ENCODE measurements around the gene FRMD4B.

The FRMD4B gene

DNA sequence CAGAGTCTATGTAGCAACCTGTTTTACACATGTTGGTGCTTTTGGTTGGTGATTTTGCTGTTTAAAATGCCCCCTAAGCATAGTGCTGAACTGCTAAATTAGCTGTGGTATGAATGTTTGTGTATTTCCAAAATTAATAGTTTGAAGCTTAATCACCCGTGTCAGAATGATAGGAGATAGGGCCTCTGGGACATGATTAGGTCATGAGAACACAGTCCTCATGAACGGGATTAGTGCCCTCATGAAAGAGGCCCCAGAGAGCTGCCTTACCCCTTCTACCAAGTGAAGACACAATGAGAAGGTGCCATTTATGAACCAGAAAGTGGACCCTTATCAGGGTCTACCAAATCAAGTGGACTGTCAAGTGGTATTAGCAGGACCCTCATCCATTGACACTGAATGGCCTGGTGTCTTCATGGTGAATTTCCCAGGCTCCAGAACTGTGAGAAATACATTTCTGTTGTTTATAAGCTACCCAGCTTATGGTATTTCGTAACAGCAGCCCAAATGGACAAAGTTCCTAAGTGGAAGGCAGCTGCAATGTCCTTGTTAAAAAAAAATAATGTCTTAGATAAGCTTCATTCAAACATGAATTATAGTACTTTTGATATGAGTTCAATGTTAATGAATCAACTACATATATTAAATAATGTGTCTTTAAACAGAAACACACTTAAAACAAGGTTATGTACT is 37.7 kb upstream of the FRMD4B start:
- H3K27ac ChIP-seq = no peak overlapping the region

DNA sequence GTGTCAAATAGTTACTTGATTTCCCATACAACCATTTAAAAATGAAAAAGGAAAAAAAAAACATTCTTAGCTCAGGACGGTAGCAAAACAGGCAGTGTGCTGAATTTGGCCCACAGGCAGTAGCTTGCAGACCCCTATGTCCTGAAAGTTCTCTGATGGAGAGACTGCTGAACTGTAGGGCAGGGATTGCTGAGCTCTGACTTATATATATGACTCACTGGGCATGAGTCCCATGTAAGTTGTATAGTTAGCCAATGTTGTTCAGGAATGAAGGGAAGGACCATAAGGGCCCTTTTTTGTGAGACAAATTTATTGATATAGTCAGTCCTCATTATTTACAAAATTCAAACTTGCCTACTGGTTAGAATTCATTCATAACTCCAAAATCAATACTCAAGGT is 36.9 kb upstream of the FRMD4B start:
- DNase-seq (ENCODE audit: low read depth, low spot score) = no peak
- Histone ChIP-seq H3K9me3 (ENCODE audit: low read depth, low read length) (no peaks in the 10 kb centered on the region), H3K4me3 (no peak overlapping the region), H3K27ac (no peak overlapping the region), H3K36me3 (ENCODE audit: insufficient read depth, low read length) (no peaks in the 10 kb centered on the region), H3K9ac (ENCODE audit: insufficient read length) (no peak overlapping the region)
- TF ChIP-seq POLR2AphosphoS5 (IDR thresholded peaks at IDR 0.05; ENCODE audit: borderline replicate concordance, low read depth, low read length) (no peak), FOXP2 (optimal IDR thresholded peaks at IDR 0.05; ENCODE audit: control extremely low read depth, extremely low read length, insufficient read depth) (no peak), EZH2 (IDR thresholded peaks at IDR 0.05) (no peak)

More for the DNA sequence above, 37.7 kb upstream of the FRMD4B start:
- TF ChIP-seq EZH2 (IDR thresholded peaks at IDR 0.05) = no peak
- TF ChIP-seq FOXP2 (optimal IDR thresholded peaks at IDR 0.05; ENCODE audit: control extremely low read depth, extremely low read length, insufficient read depth) = no peak
- TF ChIP-seq POLR2AphosphoS5 (IDR thresholded peaks at IDR 0.05; ENCODE audit: borderline replicate concordance, low read depth, low read length) = no peak
- no peaks in the 10 kb centered on the region for H3K9me3 ChIP-seq (ENCODE audit: low read depth, low read length)
- no peaks in the 10 kb centered on the region for H3K36me3 ChIP-seq (ENCODE audit: insufficient read depth, low read length)
- H3K9ac ChIP-seq (ENCODE audit: insufficient read length) = no peak overlapping the region
- no peak overlapping the region for H3K4me3 ChIP-seq
- DNase-seq (ENCODE audit: low read depth, low spot score) = no peak

DNA sequence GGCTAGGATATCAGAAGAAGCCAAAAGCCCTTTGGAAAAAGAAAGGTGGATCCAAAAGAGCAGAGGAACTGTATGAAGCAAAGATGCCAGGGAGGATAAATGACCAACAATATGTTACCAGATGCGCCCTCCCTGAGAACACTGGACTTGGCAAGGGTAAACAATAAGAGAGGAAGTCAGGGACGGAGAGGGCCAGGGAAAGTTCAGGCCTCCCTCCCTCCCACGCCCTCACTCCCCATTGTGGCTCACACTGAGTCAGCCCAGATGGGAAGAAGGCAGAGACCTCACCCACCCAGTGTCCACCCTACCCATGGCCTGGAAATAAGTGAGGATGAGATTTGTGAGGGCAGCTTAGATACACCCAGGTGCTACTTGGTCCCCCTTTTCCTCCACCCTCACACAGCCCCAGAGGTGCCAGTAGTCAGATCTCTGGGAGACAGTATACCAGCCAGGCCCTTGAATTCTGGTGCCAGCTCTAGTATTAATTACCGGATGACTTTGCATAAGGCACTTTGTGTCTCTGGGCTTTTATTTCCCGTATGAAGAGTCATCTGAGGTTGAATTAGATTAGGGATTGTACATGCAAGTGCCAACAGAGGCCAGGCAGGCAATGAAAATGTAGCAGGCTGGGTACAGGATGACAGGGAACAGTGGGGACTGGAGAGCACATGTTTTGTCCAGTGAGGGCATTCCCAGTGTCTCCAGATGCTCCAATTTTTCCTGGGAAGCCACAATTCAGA is 35.1 kb upstream of the FRMD4B start:
- Histone ChIP-seq H3K9ac (ENCODE audit: insufficient read length) (no peak overlapping the region), H3K36me3 (ENCODE audit: insufficient read depth, low read length) (no peaks in the 10 kb centered on the region), H3K4me3 (no peak overlapping the region), H3K27ac (no peak overlapping the region), H3K9me3 (ENCODE audit: low read depth, low read length) (no peaks in the 10 kb centered on the region)
- no peak for TF ChIP-seq FOXP2 (optimal IDR thresholded peaks at IDR 0.05; ENCODE audit: control extremely low read depth, extremely low read length, insufficient read depth)
- TF ChIP-seq POLR2AphosphoS5 (IDR thresholded peaks at IDR 0.05; ENCODE audit: borderline replicate concordance, low read depth, low read length) = no peak
- no peak for TF ChIP-seq EZH2 (IDR thresholded peaks at IDR 0.05)
- DNase-seq (ENCODE audit: low read depth, low spot score) = no peak

DNA sequence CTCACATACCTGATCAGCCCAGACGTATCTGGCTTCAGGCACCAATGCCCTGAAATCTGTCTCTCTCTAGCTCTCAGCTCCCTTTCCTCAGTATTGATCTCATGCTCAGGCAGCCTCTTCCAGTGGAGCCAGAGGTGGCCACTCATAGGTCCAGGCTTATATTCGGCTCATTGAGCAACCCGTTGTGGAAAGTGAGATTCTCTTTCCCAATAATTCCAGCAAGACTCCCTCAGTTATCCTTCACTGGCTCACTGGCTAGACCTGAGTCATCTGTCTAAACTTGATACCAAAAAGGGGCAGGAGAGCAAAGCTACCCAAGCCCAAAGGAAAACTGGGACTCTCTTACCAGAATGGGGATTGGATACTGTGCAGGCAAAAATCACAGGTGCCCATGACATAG is 33.4 kb upstream of the FRMD4B start:
- TF ChIP-seq EZH2 (IDR thresholded peaks at IDR 0.05) (no peak), FOXP2 (optimal IDR thresholded peaks at IDR 0.05; ENCODE audit: control extremely low read depth, extremely low read length, insufficient read depth) (no peak), POLR2AphosphoS5 (IDR thresholded peaks at IDR 0.05; ENCODE audit: borderline replicate concordance, low read depth, low read length) (no peak)
- Histone ChIP-seq H3K9ac (ENCODE audit: insufficient read length) (no peak overlapping the region), H3K9me3 (ENCODE audit: low read depth, low read length) (no peaks in the 10 kb centered on the region), H3K27ac (no peak overlapping the region), H3K4me3 (no peak overlapping the region), H3K36me3 (ENCODE audit: insufficient read depth, low read length) (no peaks in the 10 kb centered on the region)
- DNase-seq (ENCODE audit: low read depth, low spot score) = no peak

DNA sequence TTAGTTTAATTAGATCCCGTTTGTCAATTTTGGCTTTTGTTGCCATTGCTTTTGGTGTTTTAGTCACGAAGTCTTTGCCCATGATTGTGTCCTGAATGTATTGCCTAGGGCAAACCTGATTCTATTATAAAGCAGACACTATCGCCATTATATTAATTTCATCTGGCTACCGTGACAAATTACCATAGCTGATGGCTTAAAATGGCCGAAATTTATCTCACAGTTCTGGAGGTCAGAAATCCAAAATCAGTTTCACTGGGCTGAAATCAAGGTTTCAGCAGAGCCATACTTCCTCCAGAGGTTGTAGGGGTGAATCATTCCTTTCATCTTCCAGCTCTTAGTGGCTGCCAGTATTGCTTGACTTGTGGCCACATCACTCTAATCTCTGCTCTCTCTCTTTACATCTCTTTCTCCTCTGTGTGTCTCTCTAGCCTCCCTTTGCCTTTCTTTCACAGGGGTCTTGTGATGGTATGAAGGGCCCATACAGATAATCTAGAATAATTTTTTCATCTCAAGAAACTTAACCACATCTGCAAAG is 31.7 kb upstream of the FRMD4B start:
- Histone ChIP-seq H3K36me3 (ENCODE audit: insufficient read depth, low read length) (no peaks in the 10 kb centered on the region), H3K9ac (ENCODE audit: insufficient read length) (no peak overlapping the region), H3K9me3 (ENCODE audit: low read depth, low read length) (no peaks in the 10 kb centered on the region), H3K4me3 (no peak overlapping the region), H3K27ac (no peak overlapping the region)
- TF ChIP-seq POLR2AphosphoS5 (IDR thresholded peaks at IDR 0.05; ENCODE audit: borderline replicate concordance, low read depth, low read length) = no peak
- no peak for TF ChIP-seq FOXP2 (optimal IDR thresholded peaks at IDR 0.05; ENCODE audit: control extremely low read depth, extremely low read length, insufficient read depth)
- TF ChIP-seq EZH2 (IDR thresholded peaks at IDR 0.05) = no peak
- no peak for DNase-seq (ENCODE audit: low read depth, low spot score)

DNA sequence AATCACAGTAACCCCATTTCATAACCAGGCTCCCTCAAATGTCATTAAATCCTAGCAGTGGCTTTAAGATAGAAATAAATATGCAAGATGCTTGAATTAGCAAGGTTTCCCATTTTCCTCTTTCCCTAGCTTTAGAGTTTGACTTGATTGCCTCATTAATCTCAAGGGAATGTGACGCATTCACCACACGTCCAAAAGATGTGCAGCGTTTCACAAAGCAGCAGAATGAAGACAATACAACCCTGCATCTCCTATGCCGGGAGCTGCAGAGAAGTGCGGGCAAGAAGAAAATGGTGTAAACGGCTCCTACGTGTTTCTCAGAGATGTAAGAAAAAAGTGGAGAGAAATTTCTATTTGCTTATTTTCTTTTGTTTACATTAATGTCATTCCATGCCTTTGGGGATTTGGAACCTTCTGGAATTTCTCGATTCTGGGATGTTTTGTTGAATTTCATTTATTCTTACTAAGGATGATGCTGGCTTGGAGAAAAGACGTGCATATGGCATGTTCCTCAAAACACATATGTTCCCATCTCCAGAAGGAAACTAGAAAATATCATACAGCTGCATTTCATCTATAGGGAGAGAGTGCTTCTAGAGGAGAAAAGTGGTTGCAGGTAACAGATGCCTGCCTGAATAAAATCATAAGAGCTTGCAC is 27.8 kb upstream of the FRMD4B start:
- Histone ChIP-seq H3K4me3 (no peak overlapping the region), H3K27ac (no peak overlapping the region), H3K9ac (ENCODE audit: insufficient read length) (no peak overlapping the region), H3K36me3 (ENCODE audit: insufficient read depth, low read length) (no peaks in the 10 kb centered on the region), H3K9me3 (ENCODE audit: low read depth, low read length) (no peaks in the 10 kb centered on the region)
- TF ChIP-seq EZH2 (IDR thresholded peaks at IDR 0.05) = no peak
- no peak for TF ChIP-seq POLR2AphosphoS5 (IDR thresholded peaks at IDR 0.05; ENCODE audit: borderline replicate concordance, low read depth, low read length)
- no peak for TF ChIP-seq FOXP2 (optimal IDR thresholded peaks at IDR 0.05; ENCODE audit: control extremely low read depth, extremely low read length, insufficient read depth)
- no peak for DNase-seq (ENCODE audit: low read depth, low spot score)

DNA sequence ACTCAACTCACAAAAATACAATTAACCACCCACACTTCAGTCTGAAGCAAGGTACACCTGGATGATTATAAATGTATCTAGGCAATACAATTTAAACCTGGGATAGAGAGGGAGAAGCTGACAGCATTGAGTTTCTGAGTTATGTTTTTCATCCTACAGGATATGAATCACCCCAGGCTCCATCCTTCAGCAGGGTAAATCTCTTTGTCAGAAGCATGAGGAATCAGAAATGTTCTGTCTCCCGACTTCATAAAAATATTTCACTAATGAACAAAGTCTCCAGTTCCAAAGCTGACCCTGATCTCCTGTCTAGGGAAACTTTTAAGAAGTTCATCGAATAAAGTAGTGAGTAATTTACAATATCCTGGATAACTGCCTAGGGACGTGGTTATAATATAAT is 25.5 kb upstream of the FRMD4B start:
- Histone ChIP-seq H3K9me3 (ENCODE audit: low read depth, low read length) (no peaks in the 10 kb centered on the region), H3K27ac (no peak overlapping the region), H3K36me3 (ENCODE audit: insufficient read depth, low read length) (no peaks in the 10 kb centered on the region), H3K4me3 (no peak overlapping the region), H3K9ac (ENCODE audit: insufficient read length) (no peak overlapping the region)
- TF ChIP-seq POLR2AphosphoS5 (IDR thresholded peaks at IDR 0.05; ENCODE audit: borderline replicate concordance, low read depth, low read length) (no peak), FOXP2 (optimal IDR thresholded peaks at IDR 0.05; ENCODE audit: control extremely low read depth, extremely low read length, insufficient read depth) (no peak), EZH2 (IDR thresholded peaks at IDR 0.05) (no peak)
- DNase-seq (ENCODE audit: low read depth, low spot score) = no peak

DNA sequence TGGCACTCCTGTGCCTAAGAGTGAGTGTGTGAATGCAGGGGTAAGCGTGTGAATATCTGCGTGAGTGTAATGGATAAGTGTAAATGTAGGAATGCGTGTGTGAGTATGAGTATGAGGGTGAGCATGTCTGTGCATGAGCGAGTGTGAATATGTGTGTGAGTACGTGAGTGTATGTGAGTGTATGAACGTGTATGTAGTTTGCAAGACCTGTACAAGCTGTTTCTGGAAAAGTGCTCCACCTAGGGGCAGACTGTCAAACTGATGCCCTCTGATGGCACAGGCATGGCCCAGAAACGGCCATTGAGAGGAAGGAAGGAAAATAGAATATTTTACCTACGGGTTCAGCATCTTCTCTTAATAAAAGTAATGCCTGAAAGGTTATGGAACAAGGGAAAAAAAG is 24.4 kb upstream of the FRMD4B start:
- Histone ChIP-seq H3K9ac (ENCODE audit: insufficient read length) (no peak overlapping the region), H3K9me3 (ENCODE audit: low read depth, low read length) (no peaks in the 10 kb centered on the region), H3K36me3 (ENCODE audit: insufficient read depth, low read length) (no peaks in the 10 kb centered on the region), H3K27ac (no peak overlapping the region), H3K4me3 (no peak overlapping the region)
- peak; percentile 2 for DNase-seq (ENCODE audit: low read depth, low spot score)
- TF ChIP-seq FOXP2 (optimal IDR thresholded peaks at IDR 0.05; ENCODE audit: control extremely low read depth, extremely low read length, insufficient read depth) (no peak), EZH2 (IDR thresholded peaks at IDR 0.05) (no peak), POLR2AphosphoS5 (IDR thresholded peaks at IDR 0.05; ENCODE audit: borderline replicate concordance, low read depth, low read length) (no peak)

Measured in SK-N-MC (cell line).